ENCODE results near the gene TEX14. TPM values are rescaled to one million over a fixed set of nuclear protein-coding genes. Genes with fewer than 3 reads are reported as not detected.

The TEX14 gene
- total RNA-seq, 1 experiment from 2014 or later = 0.89 TPM

- ChIA-PET POLR2A (interaction anchor here (5.7 kb wide), 1 partner anchor 63 kb away, joined by 49 read pairs; no protein-coding TSS in a partner anchor), CTCF (no interaction called here), RAD21 (ENCODE audit: low non-redundant PET in 1 of 2, low total read pairs in 2 of 2, uncharacterized antibody in 2 of 2, unreplicated experiment in 2 of 2) (no interaction called here)
- Histone ChIP-seq H3K4me3 (replicated peaks in 1 of 2; ENCODE audit: low read depth in 1 of 2, low read length in 2 of 2) (no peak overlapping the region; a peak in 1 of 4 replicates), H4K20me1 (ENCODE audit: insufficient read depth) (no peaks in the 10 kb centered on the region), H3K9me2 (ENCODE audit: insufficient read depth) (no peaks in the 10 kb centered on the region), H3K9me3 (ENCODE audit: control insufficient read depth in 1 of 2, insufficient read depth in 1 of 2, low read depth in 1 of 2, low read length in 2 of 2) (no peaks in the 10 kb centered on the region), H3K27me3 (ENCODE audit: insufficient read depth, low read length) (no peaks in the 10 kb centered on the region), H3K79me2 (ENCODE audit: insufficient read depth, low read length) (peaks cover 42% of the 10 kb centered on the region), H3K4me2 (ENCODE audit: low read length) (peak overlapping the region; percentile 88; the same call in 1 of the 2 replicates), H3K27ac (ENCODE audit: low read depth, low read length) (no peak overlapping the region), H3K36me3 (ENCODE audit: control insufficient read depth in 1 of 2, insufficient read depth in 2 of 2, low read length in 2 of 2) (peaks cover 6 to 12% of the 10 kb centered on the region in 2 experiments; a peak in 3 of 4 replicates), H2AFZ (ENCODE audit: low read depth, low read length, poor library complexity, severe bottlenecking) (no peak overlapping the region), H3K4me1 (ENCODE audit: control insufficient read depth in 1 of 2, insufficient read depth in 2 of 2, low read length in 2 of 2) (peaks cover 13 to 18% of the 10 kb centered on the region in 2 experiments; a peak in 3 of 4 replicates), H3K9ac (ENCODE audit: low read length) (peak overlapping the region; percentile 89; the same call in 1 of the 2 replicates)
- no TSS peak for BruUV-seq (replicated peaks)
- intact Hi-C loops (cut with micrococcal nuclease) = no loop called here
- ATAC-seq = no peak
- TF ChIP-seq MAX (IDR thresholded peaks at IDR 0.05) (no peak), YY1 (IDR thresholded peaks at IDR 0.05; ENCODE audit: extremely low read depth, insufficient replicate concordance, low read depth, low read length) (no peak), JUND (IDR thresholded peaks at IDR 0.05) (no peak), POLR2AphosphoS5 (IDR thresholded peaks at IDR 0.05; ENCODE audit: low read depth, low read length) (no peak), CBX3 (IDR thresholded peaks at IDR 0.05; ENCODE audit: low read depth) (no peak), ATF3 (IDR thresholded peaks at IDR 0.05) (no peak), CEBPB (IDR thresholded peaks at IDR 0.05; ENCODE audit: low read depth) (no peak), ELF1 (IDR thresholded peaks at IDR 0.05; ENCODE audit: borderline replicate concordance, low read depth) (no peak)
- DNase-seq (ENCODE audit: low read depth, low spot score) = no peak
These were observed 2.5 kb upstream of the TEX14 start for GRCh38 chr17:58694302-58694701.

- CTCF ChIA-PET = no interaction called here
- no peaks in the 10 kb centered on the region for H4K20me1 ChIP-seq (ENCODE audit: insufficient read depth)
- peaks cover 42% of the 10 kb centered on the region for H3K79me2 ChIP-seq (ENCODE audit: insufficient read depth, low read length)
- peaks cover 13 to 18% of the 10 kb centered on the region in 2 experiments; a peak in 3 of 4 replicates for H3K4me1 ChIP-seq (ENCODE audit: control insufficient read depth in 1 of 2, insufficient read depth in 2 of 2, low read length in 2 of 2)
- no peaks in the 10 kb centered on the region for H3K27me3 ChIP-seq (ENCODE audit: insufficient read depth, low read length)
- no TSS peak for BruUV-seq (replicated peaks)
- peaks cover 6 to 11% of the 10 kb centered on the region in 2 experiments; a peak in 3 of 4 replicates for H3K36me3 ChIP-seq (ENCODE audit: control insufficient read depth in 1 of 2, insufficient read depth in 2 of 2, low read length in 2 of 2)
- POLR2A ChIA-PET = interaction anchor here (5.7 kb wide), 1 partner anchor 62 kb away, joined by 49 read pairs; no protein-coding TSS in a partner anchor
- H3K4me3 ChIP-seq (replicated peaks in 1 of 2; ENCODE audit: low read depth in 1 of 2, low read length in 2 of 2) = peak overlapping the region; percentile 59 to 77
- H3K4me2 ChIP-seq (ENCODE audit: low read length) = peak overlapping the region; percentile 88
- no peak overlapping the region for H2AFZ ChIP-seq (ENCODE audit: low read depth, low read length, poor library complexity, severe bottlenecking)
- H3K27ac ChIP-seq (ENCODE audit: low read depth, low read length) = peak overlapping the region; percentile 69; the same call in 1 of the 2 replicates
- RAD21 ChIA-PET (ENCODE audit: low non-redundant PET in 1 of 2, low total read pairs in 2 of 2, uncharacterized antibody in 2 of 2, unreplicated experiment in 2 of 2) = no interaction called here
- ATAC-seq (no peak), DNase-seq (ENCODE audit: low read depth, low spot score) (no peak)
- no peaks in the 10 kb centered on the region for H3K9me3 ChIP-seq (ENCODE audit: control insufficient read depth in 1 of 2, insufficient read depth in 1 of 2, low read depth in 1 of 2, low read length in 2 of 2)
- intact Hi-C loops (cut with micrococcal nuclease) = loop anchor here (2.0 kb wide), 1 partner anchor 107 kb away; no protein-coding TSS in a partner anchor
- peak overlapping the region; percentile 89 for H3K9ac ChIP-seq (ENCODE audit: low read length)
- no peaks in the 10 kb centered on the region for H3K9me2 ChIP-seq (ENCODE audit: insufficient read depth)
- TF ChIP-seq ZFX (IDR thresholded peaks at IDR 0.05) = no peak
- no peak for TF ChIP-seq ATF3 (IDR thresholded peaks at IDR 0.05)
- no peak for TF ChIP-seq POLR2AphosphoS5 (IDR thresholded peaks at IDR 0.05; ENCODE audit: low read depth, low read length)
- no peak for TF ChIP-seq SP1 (IDR thresholded peaks at IDR 0.05; ENCODE audit: low read depth)
- no peak for TF ChIP-seq CBX3 (IDR thresholded peaks at IDR 0.05; ENCODE audit: low read depth)
- TF ChIP-seq SRF (IDR thresholded peaks at IDR 0.05; ENCODE audit: low read depth) = no peak
- TF ChIP-seq YY1 (IDR thresholded peaks at IDR 0.05; ENCODE audit: extremely low read depth, insufficient replicate concordance, low read depth, low read length) = no peak
- TF ChIP-seq FOSL1 (IDR thresholded peaks at IDR 0.05; ENCODE audit: low read depth) = no peak
- TF ChIP-seq EZH2phosphoT487 (IDR thresholded peaks at IDR 0.05; ENCODE audit: borderline replicate concordance) = no peak
- no peak for TF ChIP-seq ZBTB33 (IDR thresholded peaks at IDR 0.05; ENCODE audit: extremely low read depth, insufficient replicate concordance, low read length)
These were observed 1.9 kb upstream of the TEX14 start for GRCh38 chr17:58693751-58694150.
